SH-SY5Y (cell line): ENCODE measurements around the gene FCRL6.

Experiments
- GATA2 ChIP-seq: IDR thresholded peaks from 2 replicates; pipeline ENCODE4 v1.6.1; 2011; ENCODE audit warnings: mild to moderate bottlenecking, low read depth, low read length
- GATA3 ChIP-seq: IDR thresholded peaks from 2 replicates; pipeline ENCODE4 v1.6.1; 2011; ENCODE audit warnings: low read depth, mild to moderate bottlenecking, low read length, moderate library complexity

FCRL6 gene

DNA sequence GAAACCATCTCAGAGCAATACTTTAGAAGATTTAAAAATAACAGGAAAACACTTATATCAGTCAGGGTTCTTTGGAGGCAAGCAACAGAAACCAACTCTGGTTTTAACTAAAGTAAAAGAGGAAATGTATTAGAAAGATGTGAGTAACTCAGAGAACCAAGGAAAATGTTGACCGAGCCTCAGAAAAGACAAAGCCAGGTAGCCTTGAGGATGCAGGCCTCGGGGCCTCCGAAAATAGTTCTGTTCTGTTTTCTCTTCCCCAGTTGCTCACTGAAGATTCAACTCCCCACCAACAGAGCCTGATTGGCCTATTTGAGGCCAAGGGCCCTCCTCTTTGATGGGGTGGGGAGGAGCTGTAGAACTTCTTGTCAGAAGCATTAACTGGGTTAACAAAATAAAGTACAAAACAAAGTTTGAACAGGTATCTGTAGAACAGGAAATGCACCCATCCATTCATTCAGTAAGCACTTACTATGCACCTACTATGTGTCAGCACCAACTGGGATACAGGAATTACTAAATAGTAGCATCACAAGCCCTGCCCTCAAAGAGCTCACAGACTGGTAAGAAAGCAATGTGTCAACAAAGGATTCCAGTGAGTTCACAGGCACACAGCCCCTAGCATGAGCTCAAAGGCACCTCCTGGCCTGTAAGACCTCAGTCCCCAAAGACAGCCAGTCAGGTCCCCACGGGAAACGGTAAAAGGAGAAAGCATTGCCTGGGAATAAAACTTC, 37.1 kb downstream of the FCRL6 start:
- TF ChIP-seq GATA3, result no peak
- no peak for TF ChIP-seq GATA2

DNA sequence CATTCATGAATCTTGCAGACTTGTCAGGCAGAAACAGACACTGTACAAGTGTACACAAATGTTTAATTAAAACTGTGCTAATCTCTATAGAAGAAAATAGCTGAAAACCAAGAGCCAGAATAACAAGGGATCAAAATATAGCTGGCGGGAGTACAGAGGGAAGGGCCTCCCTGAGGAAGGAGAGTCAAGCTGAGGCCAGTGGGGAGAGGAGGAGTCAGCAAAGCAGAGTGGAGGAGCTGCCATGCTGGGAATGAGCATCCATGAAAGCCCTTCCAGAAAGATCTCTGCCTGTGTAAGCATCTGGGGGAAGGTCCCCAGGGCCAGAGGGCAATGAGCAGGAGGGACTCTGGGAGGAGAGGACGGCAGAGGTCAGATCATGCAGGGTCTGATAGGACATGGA, 39.6 kb downstream of the FCRL6 start:
- TF ChIP-seq GATA2 (no peak), GATA3 (no peak)

- TF ChIP-seq GATA3 (no peak), GATA2 (no peak)
Measured at GRCh38 chr1:159843459-159843858, 41.3 kb downstream of the FCRL6 start.

GRCh38 chr1:159845751-159846629, 43.8 kb downstream of the FCRL6 start:
- TF ChIP-seq GATA3 (no peak), GATA2 (no peak)

DNA sequence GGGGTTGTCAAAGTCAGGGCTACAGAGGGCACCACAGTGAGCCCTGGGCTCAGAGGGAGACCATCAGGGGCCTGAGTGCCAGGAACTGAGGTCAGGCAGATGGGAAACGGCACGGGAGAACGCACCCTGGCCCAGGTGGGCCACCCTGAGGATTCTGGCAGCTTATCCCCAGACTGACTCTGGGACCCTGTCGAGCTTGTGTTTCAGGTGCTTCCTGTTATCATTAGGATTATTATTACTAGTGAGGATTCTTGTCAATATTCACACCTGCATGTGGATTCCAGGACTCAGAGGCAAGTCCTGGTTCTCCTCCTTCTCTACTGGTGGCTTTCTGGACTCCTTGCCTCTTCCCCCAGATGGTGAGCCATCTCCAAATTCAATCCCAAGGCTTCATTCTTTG, 45.1 kb downstream of the FCRL6 start:
- TF ChIP-seq GATA2 (no peak), GATA3 (no peak)

DNA sequence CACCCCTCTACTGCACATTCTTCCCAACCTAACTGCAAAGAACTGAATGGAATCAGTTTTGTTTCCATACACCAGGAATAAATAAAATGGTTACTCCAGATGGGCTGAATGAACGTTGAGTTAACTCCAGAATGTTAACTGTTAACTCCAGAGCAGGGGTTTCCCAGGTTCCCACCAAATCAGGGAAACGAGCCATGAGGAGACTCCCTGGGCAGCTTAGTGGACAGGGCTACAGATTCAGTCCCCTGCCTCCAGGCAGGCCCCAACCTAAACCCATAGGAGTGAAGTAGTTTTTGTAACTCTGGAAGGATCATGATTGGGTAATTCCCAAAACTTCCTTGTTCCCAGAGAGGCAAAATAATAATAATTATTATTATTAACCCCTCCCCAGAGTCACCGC, 46.2 kb downstream of the FCRL6 start:
- TF ChIP-seq GATA3, result no peak

- TF ChIP-seq GATA3 (no peak), GATA2 (no peak)
Measured at GRCh38 chr1:159849626-159850366, 47.6 kb downstream of the FCRL6 start.

DNA sequence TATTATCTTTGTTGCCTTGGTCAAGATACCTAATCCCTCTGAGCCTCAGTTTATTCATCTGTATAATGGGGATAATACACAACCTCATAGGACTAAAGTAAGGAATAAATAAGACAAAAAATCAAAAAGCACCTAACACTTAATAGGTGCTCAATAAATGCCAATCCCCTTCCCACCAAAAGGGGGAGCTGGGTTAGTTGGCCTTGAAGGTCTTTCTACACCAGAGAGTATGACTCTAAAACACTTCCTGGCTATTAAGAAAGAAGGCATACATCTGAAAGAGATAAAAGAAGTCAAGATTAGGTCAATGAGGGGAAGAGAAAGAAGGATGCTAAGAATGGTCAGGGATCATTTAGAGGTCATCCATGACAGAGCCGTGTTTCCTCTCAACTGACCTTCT, 49.2 kb downstream of the FCRL6 start:
- TF ChIP-seq GATA2 (no peak), GATA3 (no peak)

DNA sequence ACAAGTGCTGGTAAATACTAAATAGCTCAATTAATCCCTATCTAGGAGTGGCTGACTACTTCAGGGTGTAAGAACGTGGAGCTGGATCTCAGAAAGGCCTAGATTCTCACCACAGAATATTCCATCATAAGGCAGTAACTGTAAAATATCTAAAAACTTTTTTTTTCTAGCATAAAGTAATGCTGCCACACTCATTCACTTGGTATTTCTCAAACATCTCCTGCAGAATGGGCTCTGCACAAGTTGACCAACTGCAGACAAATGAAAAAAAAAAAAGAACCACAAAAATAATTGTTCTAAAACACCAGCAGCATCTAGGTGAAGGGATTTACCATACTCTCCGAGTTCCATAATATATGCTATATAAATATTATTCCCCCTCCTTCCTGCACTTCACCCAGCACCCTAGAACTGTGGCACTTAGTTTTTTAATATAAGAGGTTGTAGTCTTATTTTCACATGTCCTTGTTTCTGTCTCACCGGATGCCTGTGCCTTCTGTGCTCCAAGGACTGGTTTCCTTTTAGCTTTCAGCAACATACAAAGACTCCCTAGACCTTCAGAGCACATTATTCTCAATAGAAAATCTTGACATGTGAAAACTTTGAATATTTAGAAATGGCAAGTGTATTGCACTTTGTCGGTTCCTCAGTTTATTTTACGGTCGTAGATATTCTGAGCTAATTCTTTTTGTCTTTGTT, 51.4 kb downstream of the FCRL6 start:
- TF ChIP-seq GATA3 (no peak), GATA2 (no peak)

GRCh38 chr1:159854116-159854692, 52.0 kb downstream of the FCRL6 start:
- no peak for TF ChIP-seq GATA3
- TF ChIP-seq GATA2, result no peak

- TF ChIP-seq GATA2 (no peak), GATA3 (no peak)
Measured at GRCh38 chr1:159854693-159855192, 52.6 kb downstream of the FCRL6 start.

GRCh38 chr1:159855709-159856108, 53.5 kb downstream of the FCRL6 start:
- no peak for TF ChIP-seq GATA2
- TF ChIP-seq GATA3, result no peak

DNA sequence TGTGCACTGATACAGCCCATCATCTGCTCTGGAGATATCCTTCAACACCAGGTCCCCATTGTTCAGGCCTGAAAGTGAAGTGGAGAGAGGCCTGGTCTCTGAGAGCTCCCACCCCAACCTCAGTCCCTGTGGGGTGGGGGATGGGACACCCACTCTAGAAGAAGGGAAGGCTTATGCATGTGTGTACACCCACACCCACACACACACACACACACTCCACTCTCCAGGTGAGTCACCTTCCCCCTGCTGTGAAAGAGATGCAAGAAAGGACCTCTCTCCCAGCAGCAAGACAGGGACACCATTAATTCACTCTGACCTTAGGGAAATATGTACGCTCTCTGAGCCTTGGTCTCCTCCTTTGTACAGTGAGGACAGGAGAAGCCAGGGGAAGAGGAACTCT, 54.4 kb downstream of the FCRL6 start:
- TF ChIP-seq GATA3 (no peak), GATA2 (no peak)
